Uterus (tissue), 4 donors: ENCODE measurements around the gene OR51A7. TPM values are rescaled to one million over a fixed set of nuclear protein-coding genes. Genes with fewer than 3 reads are reported as not detected.
"Not testable (repeated sequence)": the region's sequence is repeated elsewhere in the genome, so short reads cannot be mapped to it uniquely, and the experiment has no call there.

ENCODE experiments used
- DNase-seq, 2 donors: peaks; one replicate each; pipeline ENCODE4 v3.0.0-alpha.2; 2019 to 2020
- H3K27ac ChIP-seq, 2 donors: fragments of 200-600 bp; sonication (generic); 1 replicate in 1 of 2; 2 replicates in 1 of 2; pipeline ENCODE4 v1.5.1; 2016 to 2018
- H3K27me3 ChIP-seq, 2 donors: fragments of 200-600 bp; sonication (generic); one replicate each; pipeline ENCODE4 v1.5.1; 2018 to 2019; ENCODE audit warnings: control low read depth in 1 of 2
- H3K36me3 ChIP-seq, 2 donors: fragments of 200-600 bp; sonication (generic); one replicate each; pipeline ENCODE4 v1.5.1; 2019; ENCODE audit warnings: control low read depth in 1 of 2
- H3K4me1 ChIP-seq, 2 donors: fragments of 200-600 bp; sonication (generic); one replicate each; pipeline ENCODE4 v1.5.1; 2018 to 2019; ENCODE audit warnings: control low read depth in 1 of 2
- H3K4me3 ChIP-seq, 2 donors: fragments of 200-600 bp; sonication (generic); 1 replicate in 1 of 2; 2 replicates in 1 of 2; pipeline ENCODE4 v1.5.1; 2018 to 2019; ENCODE audit warnings: mild to moderate bottlenecking in 1 of 2
- H3K9me3 ChIP-seq, 2 donors: fragments of 200-600 bp; sonication (generic); one replicate each; pipeline ENCODE4 v1.5.1; 2019; ENCODE audit warnings: control low read depth in 1 of 2
- POLR2A ChIP-seq, 2 donors: fragments of 450-650 bp; IDR thresholded peaks; one replicate each; pipeline ENCODE4 v1.6.1; 2016; ENCODE audit warnings: antibody characterized with exemption in 2 of 2, mild to moderate bottlenecking in 1 of 2, moderate library complexity in 1 of 2
- intact Hi-C: fragments of 100-400 bp; cut with DNase I; formaldehyde crosslinking; loops from one replicate; pipeline ENCODE4 v1.15.1; 2023; ENCODE audit warnings: low total_unique reads
- total RNA-seq, 4 donors: library from RNA; depleted of rRNA in 3 of 4; stranded (reverse); fragments of >200 nt in 3 of 4; gene quantifications; one replicate each; pipeline versions ENCODE4 v1.1.0 to v1.2.4, GENCODE V29; 2014 to 2023
- TF ChIP-seq, protein P1 (sequence below), 4 experiments: fragments of 200-600 bp in 2 of 4; fragments of 450-650 bp in 2 of 4; sonication (generic) in 2 of 4; IDR thresholded peaks; one replicate each; pipeline ENCODE4 v1.5.1; 2016 to 2019; ENCODE audit warnings: antibody characterized with exemption in 4 of 4, mild to moderate bottlenecking in 2 of 4, moderate library complexity in 1 of 4
- donor health status: DM: yes; HTN: yes; CAD: no.

Gene OR51A7, protein sequence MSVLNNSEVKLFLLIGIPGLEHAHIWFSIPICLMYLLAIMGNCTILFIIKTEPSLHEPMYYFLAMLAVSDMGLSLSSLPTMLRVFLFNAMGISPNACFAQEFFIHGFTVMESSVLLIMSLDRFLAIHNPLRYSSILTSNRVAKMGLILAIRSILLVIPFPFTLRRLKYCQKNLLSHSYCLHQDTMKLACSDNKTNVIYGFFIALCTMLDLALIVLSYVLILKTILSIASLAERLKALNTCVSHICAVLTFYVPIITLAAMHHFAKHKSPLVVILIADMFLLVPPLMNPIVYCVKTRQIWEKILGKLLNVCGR
- total RNA-seq: not detected

DNA sequence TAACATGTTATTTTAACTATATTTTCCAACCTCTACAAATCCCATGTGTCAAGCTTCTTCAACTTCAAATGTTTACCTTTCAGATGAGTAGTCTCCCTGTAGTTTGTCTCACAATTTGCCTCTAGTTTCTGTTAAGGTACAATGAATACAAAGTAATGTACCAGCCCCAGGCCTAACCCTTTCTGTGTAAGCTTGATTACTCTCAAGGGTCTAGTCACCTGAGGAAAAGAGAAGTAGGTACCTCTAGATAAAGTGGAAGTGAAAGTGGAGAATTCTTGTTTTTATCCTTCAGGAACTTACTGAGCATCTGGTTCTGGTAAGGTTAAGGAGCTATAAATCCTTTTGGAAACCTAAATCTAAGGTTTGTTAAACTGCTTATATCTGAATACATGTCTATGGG lies at the start of gene OR51A7:
Gene OR51A7 (plus strand): TSS at position 300 of the 400 bp plus-strand sequence. CDS start 3,587 bp downstream, outside the sequence.
- intact Hi-C loops: no loop called here
- Histone ChIP-seq H3K9me3 (no peaks in the 10 kb centered on the region), H3K4me1 (no peaks in the 10 kb centered on the region), H3K27ac (no peak within 1 kb of the TSS), H3K27me3 (no peaks in the 10 kb centered on the region), H3K36me3 (no peaks in the 10 kb centered on the region), H3K4me3 (no peak within 1 kb of the TSS)
- DNase-seq: no peak
- TF ChIP-seq, protein P1, sequence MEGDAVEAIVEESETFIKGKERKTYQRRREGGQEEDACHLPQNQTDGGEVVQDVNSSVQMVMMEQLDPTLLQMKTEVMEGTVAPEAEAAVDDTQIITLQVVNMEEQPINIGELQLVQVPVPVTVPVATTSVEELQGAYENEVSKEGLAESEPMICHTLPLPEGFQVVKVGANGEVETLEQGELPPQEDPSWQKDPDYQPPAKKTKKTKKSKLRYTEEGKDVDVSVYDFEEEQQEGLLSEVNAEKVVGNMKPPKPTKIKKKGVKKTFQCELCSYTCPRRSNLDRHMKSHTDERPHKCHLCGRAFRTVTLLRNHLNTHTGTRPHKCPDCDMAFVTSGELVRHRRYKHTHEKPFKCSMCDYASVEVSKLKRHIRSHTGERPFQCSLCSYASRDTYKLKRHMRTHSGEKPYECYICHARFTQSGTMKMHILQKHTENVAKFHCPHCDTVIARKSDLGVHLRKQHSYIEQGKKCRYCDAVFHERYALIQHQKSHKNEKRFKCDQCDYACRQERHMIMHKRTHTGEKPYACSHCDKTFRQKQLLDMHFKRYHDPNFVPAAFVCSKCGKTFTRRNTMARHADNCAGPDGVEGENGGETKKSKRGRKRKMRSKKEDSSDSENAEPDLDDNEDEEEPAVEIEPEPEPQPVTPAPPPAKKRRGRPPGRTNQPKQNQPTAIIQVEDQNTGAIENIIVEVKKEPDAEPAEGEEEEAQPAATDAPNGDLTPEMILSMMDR (IDR thresholded peaks at IDR 0.05): no peak
- TF ChIP-seq POLR2A (IDR thresholded peaks at IDR 0.05): no peak

DNA sequence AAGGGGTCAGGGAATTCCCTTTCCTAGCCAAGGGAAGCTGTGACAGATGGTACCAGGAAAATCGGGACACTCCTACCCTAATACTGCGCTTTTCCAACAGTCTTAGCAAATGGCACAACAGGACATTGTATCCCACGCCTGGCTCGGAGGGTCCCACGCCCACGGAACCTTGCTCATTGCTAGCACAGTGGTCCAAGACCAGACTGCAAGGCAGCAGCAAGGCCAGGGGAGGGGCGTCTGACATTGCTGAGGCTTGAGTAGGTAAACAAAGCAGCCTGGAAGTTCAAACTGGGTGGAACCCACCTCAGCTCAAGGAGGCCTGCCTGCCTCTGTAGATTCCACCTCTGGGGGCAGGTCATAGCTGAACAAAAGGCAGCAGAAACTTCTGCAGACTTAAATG lies 49.3 kb upstream of the OR51A7 start:
- H3K4me3 ChIP-seq, DNase-seq, H3K27me3 ChIP-seq, intact Hi-C loops, H3K4me1 ChIP-seq, H3K9me3 ChIP-seq, H3K36me3 ChIP-seq, H3K27ac ChIP-seq: not testable (repeated sequence)

DNA sequence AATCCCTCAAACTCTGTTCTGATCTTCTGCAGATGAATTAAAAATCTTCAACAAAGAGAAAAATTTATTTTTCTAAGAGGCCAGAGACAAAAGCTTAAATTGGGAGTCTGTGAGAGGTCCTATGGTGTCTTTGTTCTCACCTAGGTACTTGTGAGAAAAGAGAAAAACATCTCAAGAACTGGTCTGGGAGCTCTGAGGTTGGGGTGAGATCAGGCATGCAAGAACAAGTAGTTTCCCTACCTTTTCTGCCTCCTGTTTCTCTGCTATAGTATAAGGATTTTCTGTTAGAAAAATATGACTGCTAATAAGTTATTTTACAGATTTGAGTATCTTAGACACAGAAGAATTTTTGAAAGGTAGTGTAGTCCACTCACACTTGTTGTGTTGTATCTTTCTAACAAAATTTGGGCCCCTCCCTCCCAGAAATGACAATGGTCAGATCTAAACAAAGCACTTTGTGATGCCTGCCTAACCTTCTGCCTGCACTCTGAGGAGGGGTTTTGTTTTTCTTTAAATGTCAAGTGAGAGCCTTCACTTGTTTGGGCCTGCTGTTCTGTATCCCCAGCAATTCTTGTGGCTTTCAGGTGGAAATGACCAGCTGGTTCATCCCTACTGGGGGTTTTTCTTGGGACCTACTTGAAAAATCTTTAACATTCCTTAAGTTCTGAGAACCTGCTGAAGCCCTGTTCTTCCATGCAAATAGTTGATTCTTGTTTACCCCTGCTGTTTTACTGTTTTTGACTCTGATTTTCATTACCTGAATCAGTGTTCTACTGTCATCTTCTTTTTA lies 40.9 kb upstream of the OR51A7 start:
- DNase-seq: no peak
- H3K4me1 ChIP-seq: no peaks in the 10 kb centered on the region
- no peak overlapping the region for H3K27ac ChIP-seq
- no peak for TF ChIP-seq POLR2A (IDR thresholded peaks at IDR 0.05)
- TF ChIP-seq, protein P1 (IDR thresholded peaks at IDR 0.05): no peak
- no peaks in the 10 kb centered on the region for H3K9me3 ChIP-seq
- intact Hi-C loops: no loop called here
- H3K36me3 ChIP-seq: no peaks in the 10 kb centered on the region
- H3K4me3 ChIP-seq: no peak overlapping the region
- H3K27me3 ChIP-seq: no peaks in the 10 kb centered on the region

DNA sequence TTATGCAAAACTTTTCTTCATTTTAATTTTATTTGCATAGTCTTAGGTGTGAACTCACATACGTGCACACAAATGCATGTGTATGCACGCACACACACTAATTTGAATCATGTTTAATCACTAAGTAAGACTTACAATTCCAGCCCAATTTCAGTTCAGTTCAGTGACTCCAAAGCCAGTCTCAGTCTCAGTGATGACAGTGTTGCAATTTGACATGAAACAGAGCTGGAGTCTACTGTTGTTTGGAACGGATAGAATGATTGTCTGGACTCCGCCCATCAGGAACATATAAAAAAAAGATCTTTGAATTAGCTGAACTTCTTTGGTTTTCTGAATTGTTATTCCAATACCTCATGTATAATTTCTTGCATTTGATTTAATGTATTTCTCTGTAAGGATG lies 39.7 kb upstream of the OR51A7 start:
- H3K27ac ChIP-seq: no peak overlapping the region
- no peak overlapping the region for H3K4me3 ChIP-seq
- intact Hi-C loops: no loop called here
- H3K9me3 ChIP-seq: no peaks in the 10 kb centered on the region
- no peaks in the 10 kb centered on the region for H3K4me1 ChIP-seq
- no peaks in the 10 kb centered on the region for H3K27me3 ChIP-seq
- TF ChIP-seq, protein P1 (IDR thresholded peaks at IDR 0.05): no peak
- TF ChIP-seq POLR2A (IDR thresholded peaks at IDR 0.05): no peak
- no peak for DNase-seq
- H3K36me3 ChIP-seq: no peaks in the 10 kb centered on the region

DNA sequence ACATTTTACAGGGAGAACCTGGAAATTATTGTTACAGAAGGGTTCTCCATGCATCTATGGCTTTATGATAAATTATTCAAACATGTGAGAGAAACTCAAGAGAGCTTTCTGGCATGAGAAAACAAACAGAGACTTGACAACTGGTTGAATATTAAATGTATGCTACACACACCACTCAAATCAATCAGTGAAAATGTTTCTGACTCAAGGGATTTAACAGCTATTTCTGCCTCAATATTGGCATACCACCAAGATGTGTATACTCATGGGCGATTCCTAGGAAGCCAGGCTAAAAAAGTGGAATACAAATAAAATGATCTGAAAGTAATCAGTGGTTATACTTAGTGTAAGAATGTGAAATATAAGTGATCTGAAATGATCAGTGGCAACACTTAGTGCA lies 37.7 kb upstream of the OR51A7 start:
- DNase-seq: no peak
- Histone ChIP-seq H3K27me3 (no peaks in the 10 kb centered on the region), H3K9me3 (no peaks in the 10 kb centered on the region), H3K4me1 (no peaks in the 10 kb centered on the region), H3K36me3 (no peaks in the 10 kb centered on the region), H3K4me3 (no peak overlapping the region), H3K27ac (no peak overlapping the region)
- TF ChIP-seq, protein P1 (IDR thresholded peaks at IDR 0.05): no peak
- TF ChIP-seq POLR2A (IDR thresholded peaks at IDR 0.05): no peak
- intact Hi-C loops: no loop called here
